ENCODE data around the gene ARFGEF2. TPM values are rescaled to one million over a fixed set of nuclear protein-coding genes. Genes with fewer than 3 reads are reported as not detected.
A peak's percentile ranks its signal among the peaks of the same experiment; 100 is the strongest.
"Not testable (repeated sequence)": the region's sequence is repeated elsewhere in the genome, so short reads cannot be mapped to it uniquely, and the experiment has no call there.

The ARFGEF2 gene
- total RNA-seq, 8 experiments from 2014 or later = 13.1 to 34.3 (median 23.9) TPM

DNA sequence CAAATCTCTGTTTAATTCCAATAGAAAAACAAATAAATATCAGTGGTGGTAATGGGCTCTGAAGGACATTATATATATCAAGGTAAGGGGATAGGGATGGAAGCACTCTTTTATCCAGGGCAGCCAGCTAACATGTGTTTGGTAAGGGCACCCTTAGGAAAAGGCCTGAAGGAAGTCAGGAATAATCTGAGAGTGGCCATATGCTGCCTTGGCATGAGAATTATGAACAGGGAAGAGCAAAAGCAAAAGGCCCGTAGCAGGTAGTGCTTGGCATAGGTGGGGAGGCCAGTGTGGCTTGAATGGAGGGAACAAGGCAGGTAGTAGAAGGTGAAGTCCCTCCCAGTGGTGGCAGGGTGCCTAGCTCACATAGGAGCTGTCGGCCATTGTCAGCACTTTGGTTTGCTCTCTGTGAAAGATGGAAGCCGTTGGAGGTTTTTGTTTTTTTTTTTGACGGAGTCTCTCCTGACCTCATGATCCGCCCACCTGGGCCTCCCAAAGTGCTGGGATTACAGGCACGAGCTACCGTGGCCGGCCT lies 85.0 kb downstream of the ARFGEF2 start:
- WGBS, 10 experiments = 78 to 100% (median 94%) methylated on average over 1 to 5 of the region's 8 CpGs; no CpG with 5 or more reads in 2 of the 10 experiments
- H3K4me1 ChIP-seq (replicated peaks in 1 of 2) = no peaks in the 10 kb centered on the region
- in situ Hi-C loops (cut with MboI; ENCODE audit: low pct_unique_long_range_greater_than_20kb in 2 of 9, low sequenced_read_pairs in 9 of 9, unreplicated experiment in 9 of 9) = no loop called here
- ATAC-seq (replicated peaks in 6 of 8) = no peak
- no peak overlapping the region for H3K4me3 ChIP-seq
- H3K27ac ChIP-seq = no peak overlapping the region

DNA sequence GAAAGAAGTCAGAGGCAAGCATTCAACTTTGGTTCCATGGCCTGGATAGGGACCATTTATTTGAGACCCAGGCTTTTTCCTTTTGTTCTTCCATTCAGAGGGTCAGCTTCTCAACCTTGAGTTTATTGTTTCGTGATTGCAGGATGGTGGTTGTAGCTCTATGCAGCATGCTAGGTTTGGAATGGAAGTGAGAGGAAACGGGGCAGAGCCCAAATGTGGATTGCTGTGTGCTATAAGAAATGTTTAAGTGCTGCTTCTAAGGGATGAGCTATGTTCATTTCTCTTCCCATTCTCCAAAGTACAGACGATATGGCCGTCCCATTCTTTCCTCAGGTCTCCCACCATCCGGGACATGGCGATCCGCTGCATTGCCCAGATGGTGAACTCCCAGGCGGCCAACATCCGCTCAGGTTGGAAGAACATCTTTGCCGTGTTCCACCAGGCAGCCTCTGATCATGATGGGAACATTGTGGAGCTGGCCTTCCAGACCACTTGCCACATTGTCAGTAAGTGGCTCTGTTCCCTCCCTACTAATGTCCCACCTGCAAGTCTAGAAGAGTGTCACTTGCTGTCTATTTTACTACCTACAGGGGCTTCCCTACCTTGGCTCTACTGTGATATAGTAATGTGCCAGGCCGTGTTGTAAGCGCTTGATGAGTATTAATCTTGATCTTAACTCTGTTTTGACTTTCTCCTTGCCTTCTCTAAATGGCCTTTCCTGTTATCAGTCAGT lies 88.6 kb downstream of the ARFGEF2 start:
- no peak for ATAC-seq (replicated peaks in 6 of 8)
- Histone ChIP-seq H3K4me1 (replicated peaks in 1 of 2) (no peaks in the 10 kb centered on the region), H3K27ac (no peak overlapping the region), H3K4me3 (no peak overlapping the region)
- 75 to 97% (median 91%) methylated on average over 1 to 11 of the region's 12 CpGs for WGBS, 10 experiments
- in situ Hi-C loops (cut with MboI; ENCODE audit: low pct_unique_long_range_greater_than_20kb in 2 of 9, low sequenced_read_pairs in 9 of 9, unreplicated experiment in 9 of 9) = no loop called here

DNA sequence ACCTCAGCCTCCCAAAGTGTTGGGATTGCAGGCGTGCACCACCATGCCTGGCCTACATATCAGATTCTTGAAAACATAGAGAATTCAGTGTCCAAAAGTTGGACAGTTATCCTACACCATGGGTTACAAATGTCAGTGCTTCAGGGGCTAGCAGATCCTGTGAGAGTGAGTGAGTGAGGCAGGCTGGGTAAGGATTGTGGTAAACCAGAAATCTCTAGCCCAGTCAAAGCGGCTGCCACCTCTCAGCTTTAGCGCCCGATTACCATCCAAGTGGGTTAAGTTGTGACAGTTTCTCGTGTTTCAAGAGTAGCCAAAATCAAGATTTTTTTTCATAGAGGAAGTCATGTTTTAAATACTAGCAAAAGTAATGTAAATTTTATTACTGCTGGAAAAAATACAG lies 102.7 kb downstream of the ARFGEF2 start:
- in situ Hi-C loops (cut with MboI; ENCODE audit: low pct_unique_long_range_greater_than_20kb in 2 of 9, low sequenced_read_pairs in 9 of 9, unreplicated experiment in 9 of 9) = no loop called here
- Histone ChIP-seq H3K27ac (no peak overlapping the region), H3K4me1 (replicated peaks in 1 of 2) (no peaks in the 10 kb centered on the region), H3K4me3 (no peak overlapping the region)
- no peak for ATAC-seq (replicated peaks in 6 of 8)
- 60 to 100% (median 95%) methylated on average over 1 to 5 of the region's 5 CpGs; no CpG with 5 or more reads in 2 of the 10 experiments for WGBS, 10 experiments

DNA sequence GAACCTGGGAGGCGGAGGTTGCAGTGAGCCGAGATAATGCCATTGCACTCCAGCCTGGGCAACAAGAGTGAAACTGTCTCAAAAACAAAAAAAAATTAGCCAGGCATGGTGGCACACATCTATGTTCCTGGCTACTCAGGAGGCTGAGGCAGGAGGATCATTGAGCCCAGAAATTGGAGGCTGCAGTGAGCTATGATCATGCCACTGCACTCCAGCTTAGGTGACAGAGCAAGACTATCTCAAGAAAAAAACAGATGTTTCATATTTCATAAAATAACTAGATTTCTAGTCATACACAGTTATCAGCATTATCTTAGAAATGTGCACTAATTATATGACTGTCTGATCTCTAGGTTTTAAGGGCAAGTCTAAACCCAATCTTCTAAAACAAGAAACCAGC lies 106.7 kb downstream of the ARFGEF2 start:
- 100% methylated on average over 1 to 2 of the region's 2 CpGs; no CpG with 5 or more reads in 7 of the 10 experiments for WGBS, 10 experiments
- H3K4me3 ChIP-seq; H3K27ac ChIP-seq; in situ Hi-C loops (cut with MboI; ENCODE audit: low pct_unique_long_range_greater_than_20kb in 2 of 9, low sequenced_read_pairs in 9 of 9, unreplicated experiment in 9 of 9); ATAC-seq (replicated peaks in 6 of 8); H3K4me1 ChIP-seq (replicated peaks in 1 of 2): not testable (repeated sequence)

DNA sequence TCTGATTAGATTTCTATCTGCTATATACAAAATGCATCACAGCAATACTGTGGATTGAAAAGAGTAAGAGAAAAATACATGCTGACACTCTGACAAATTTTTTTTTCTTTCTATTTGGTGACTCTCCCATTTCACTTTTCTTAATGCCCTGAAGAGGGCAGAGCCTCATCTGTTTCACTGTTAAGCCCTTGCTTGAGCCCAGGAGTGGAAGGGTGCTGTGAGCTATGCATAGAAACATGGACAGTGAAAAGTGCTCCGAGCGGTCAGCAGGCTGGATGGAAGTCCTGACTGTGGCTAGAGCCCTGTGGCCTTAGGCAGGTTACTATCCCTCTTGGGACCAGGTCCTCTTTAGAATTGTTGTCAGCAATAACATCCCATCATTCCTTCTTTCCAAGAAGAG lies 107.2 kb downstream of the ARFGEF2 start:
- in situ Hi-C loops (cut with MboI; ENCODE audit: low pct_unique_long_range_greater_than_20kb in 2 of 9, low sequenced_read_pairs in 9 of 9, unreplicated experiment in 9 of 9) = no loop called here
- 31 to 100% (median 55%) methylated on average over 2 of the region's 2 CpGs; no CpG with 5 or more reads in 4 of the 10 experiments for WGBS, 10 experiments

DNA sequence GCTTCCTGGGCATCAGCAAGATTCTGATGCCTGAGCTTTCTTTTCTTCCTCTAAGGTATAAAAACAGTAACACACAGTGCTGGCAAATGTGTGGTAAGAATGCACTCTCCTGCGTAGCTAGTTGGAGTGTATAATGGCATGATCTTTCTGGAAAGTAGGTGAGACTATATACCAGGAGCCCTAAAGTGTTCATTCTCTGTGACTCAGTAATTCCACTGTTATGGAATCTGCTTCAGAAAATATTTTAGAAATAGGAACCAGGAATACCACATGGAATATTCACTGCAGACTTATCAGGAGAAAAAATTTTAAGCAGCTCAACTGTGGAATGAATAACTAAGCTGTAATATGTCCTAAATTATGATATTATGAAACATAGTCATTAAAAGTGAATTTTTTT lies 107.7 kb downstream of the ARFGEF2 start:
- 71 to 100% (median 94%) methylated on average over 1 of the region's 1 CpG; no CpG with 5 or more reads in 4 of the 10 experiments for WGBS, 10 experiments
- H3K27ac ChIP-seq = no peak overlapping the region
- H3K4me1 ChIP-seq (replicated peaks in 1 of 2) = no peaks in the 10 kb centered on the region
- in situ Hi-C loops (cut with MboI; ENCODE audit: low pct_unique_long_range_greater_than_20kb in 2 of 9, low sequenced_read_pairs in 9 of 9, unreplicated experiment in 9 of 9) = no loop called here
- H3K4me3 ChIP-seq = no peak overlapping the region
- no peak for ATAC-seq (replicated peaks in 6 of 8)

More for the DNA sequence above, 107.2 kb downstream of the ARFGEF2 start:
- H3K4me3 ChIP-seq = no peak overlapping the region
- no peak overlapping the region for H3K27ac ChIP-seq
- no peaks in the 10 kb centered on the region for H3K4me1 ChIP-seq (replicated peaks in 1 of 2)
- peak in 4 of 8 experiments; percentile 25 to 43 (median 42) for ATAC-seq (replicated peaks in 6 of 8)

DNA sequence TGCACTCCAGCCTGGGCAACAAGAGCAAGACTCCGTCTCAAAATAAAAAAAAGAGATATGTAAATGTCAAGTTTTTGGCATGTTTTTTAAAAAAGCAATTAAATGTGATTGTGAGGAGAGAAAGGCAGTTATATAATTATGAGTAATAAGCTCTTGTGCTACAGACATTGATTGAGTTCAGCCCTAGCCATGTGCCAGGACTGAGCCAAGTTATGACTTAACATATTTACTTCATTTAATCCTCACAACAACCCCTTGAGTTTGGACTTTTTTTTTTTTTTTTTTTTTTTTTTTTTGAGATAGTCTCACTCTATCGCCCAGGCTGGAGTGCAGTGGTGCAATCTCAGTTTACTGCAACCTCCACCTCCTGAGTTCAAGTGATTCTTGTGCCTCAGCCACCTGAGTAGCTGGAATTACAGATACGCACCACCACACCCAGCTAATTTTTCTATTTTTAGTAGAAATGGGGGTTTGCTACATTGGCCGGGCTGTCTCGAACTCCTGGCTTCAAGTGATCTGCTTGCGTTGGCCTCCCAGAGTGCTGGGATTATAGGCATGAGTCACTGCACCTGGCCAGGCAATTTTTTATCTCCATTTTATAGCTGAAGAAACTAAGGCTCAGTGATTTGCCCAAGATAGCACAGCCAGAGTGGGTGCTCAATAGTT lies 109.6 kb downstream of the ARFGEF2 start:
- no peak overlapping the region for H3K4me3 ChIP-seq
- in situ Hi-C loops (cut with MboI; ENCODE audit: low pct_unique_long_range_greater_than_20kb in 2 of 9, low sequenced_read_pairs in 9 of 9, unreplicated experiment in 9 of 9) = no loop called here
- H3K4me1 ChIP-seq (replicated peaks in 1 of 2) = no peaks in the 10 kb centered on the region
- ATAC-seq (replicated peaks in 6 of 8) = no peak
- no peak overlapping the region for H3K27ac ChIP-seq
- WGBS, 10 experiments = 46 to 100% (median 100%) methylated on average over 1 to 5 of the region's 6 CpGs; no CpG with 5 or more reads in 1 of the 10 experiments

DNA sequence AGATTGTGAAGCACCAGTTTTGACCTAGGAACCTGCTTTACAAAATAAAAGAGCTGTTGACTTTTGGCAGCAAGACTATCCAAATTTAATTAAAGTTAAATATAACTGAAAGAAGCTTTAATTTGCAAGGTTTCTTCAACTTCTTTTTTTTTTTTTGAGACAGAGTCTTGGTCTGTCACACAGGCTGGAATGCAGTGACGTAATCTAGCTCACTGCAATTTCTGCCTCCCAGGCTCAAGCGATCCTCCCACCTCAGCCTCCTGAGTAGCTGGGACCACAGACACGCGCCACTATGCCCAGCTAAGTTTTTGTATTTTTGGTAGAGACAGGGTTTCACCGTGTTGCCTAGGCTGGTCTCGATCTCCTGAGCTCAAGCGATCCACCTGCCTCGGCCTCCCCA lies 110.9 kb downstream of the ARFGEF2 start:
- Histone ChIP-seq H3K27ac (no peak overlapping the region), H3K4me3 (no peak overlapping the region), H3K4me1 (replicated peaks in 1 of 2) (no peaks in the 10 kb centered on the region)
- WGBS, 10 experiments = 92 to 100% (median 96%) methylated on average over 1 to 6 of the region's 8 CpGs; no CpG with 5 or more reads in 2 of the 10 experiments
- in situ Hi-C loops (cut with MboI; ENCODE audit: low pct_unique_long_range_greater_than_20kb in 2 of 9, low sequenced_read_pairs in 9 of 9, unreplicated experiment in 9 of 9) = no loop called here
- ATAC-seq (replicated peaks in 6 of 8) = no peak

DNA sequence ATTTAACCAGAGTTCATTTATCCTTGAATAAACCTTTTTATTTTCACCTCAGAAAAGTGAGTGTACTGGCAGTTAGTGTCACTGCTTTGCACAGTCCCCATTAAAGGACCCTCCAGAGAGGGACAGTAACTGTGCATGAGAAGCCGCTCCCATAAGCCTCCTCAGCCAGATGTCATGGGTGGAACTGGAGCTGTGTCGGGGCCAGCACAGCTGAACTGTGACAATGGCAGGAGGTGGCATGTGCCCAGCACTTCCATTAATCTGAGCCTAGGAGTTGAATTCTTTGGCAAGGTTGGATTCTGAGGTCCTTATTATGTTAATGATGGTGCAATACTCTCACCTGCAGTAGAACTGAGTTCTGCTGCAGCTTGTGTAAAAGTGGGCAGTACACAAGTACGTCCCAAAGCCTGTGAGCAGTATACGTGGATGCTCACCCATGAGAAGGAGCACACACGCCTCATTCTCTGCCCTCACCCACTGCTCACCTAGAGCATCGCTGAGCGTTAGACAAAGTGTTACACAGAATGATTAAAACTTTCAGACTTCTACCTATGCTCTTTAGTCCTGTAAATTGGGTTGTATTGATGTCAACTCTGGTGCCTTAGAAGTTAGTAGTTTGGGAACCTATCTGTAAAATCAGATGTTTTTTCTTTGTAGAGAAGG lies 112.7 kb downstream of the ARFGEF2 start:
- ATAC-seq (replicated peaks in 6 of 8) = no peak
- H3K4me1 ChIP-seq (replicated peaks in 1 of 2) = no peaks in the 10 kb centered on the region
- no peak overlapping the region for H3K4me3 ChIP-seq
- no peak overlapping the region for H3K27ac ChIP-seq
- in situ Hi-C loops (cut with MboI; ENCODE audit: low pct_unique_long_range_greater_than_20kb in 2 of 9, low sequenced_read_pairs in 9 of 9, unreplicated experiment in 9 of 9) = no loop called here
- WGBS, 10 experiments = 79 to 100% (median 91%) methylated on average over 1 to 7 of the region's 7 CpGs; no CpG with 5 or more reads in 3 of the 10 experiments

DNA sequence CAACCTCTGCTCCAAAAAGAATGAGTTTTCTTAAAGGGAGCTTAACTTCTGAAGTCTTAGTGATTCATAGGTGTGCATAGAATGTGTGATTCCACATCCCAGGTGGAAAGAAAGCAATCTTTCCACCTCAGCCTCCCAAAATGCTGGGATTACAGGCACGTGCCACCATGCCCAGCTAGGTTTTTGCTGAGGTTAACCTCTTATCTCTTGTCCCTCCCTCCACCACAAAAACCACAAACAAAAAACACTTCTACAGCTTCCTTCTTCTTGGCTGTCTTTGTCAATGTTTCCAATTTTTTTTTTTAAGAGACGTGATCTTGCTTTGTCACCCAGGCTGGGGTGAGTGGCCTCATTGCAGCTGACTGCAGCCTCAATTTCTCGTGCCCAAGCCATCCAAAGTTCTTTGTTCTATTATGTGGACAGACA lies 116.5 kb downstream of the ARFGEF2 start:
- ATAC-seq (replicated peaks in 6 of 8) = no peak
- in situ Hi-C loops (cut with MboI; ENCODE audit: low pct_unique_long_range_greater_than_20kb in 2 of 9, low sequenced_read_pairs in 9 of 9, unreplicated experiment in 9 of 9) = no loop called here

DNA sequence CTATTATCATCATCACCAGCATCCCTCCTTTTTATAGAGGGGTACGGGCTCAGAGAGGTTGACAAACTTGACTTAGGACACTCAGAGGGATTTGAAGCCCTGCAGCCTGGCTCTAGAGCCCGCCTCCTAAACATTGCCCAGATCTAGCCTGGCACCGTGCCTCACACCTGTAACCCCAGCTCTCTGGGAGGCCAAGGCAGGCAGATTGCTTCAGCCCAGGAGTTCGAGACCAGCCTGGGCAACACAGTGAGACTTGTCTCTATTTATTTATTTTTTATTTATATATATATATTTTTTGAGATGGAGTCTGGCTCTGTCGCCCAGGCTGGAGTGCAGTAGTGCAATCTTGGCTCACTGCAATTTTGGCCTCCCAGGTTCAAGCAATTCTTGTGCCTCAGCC lies 118.3 kb downstream of the ARFGEF2 start:
- 33 to 100% (median 88%) methylated on average over 1 to 3 of the region's 5 CpGs; no CpG with 5 or more reads in 3 of the 10 experiments for WGBS, 10 experiments
- Histone ChIP-seq H3K4me3 (no peak overlapping the region), H3K4me1 (replicated peaks in 1 of 2) (no peaks in the 10 kb centered on the region), H3K27ac (no peak overlapping the region)
- in situ Hi-C loops (cut with MboI; ENCODE audit: low pct_unique_long_range_greater_than_20kb in 2 of 9, low sequenced_read_pairs in 9 of 9, unreplicated experiment in 9 of 9) = no loop called here
- no peak for ATAC-seq (replicated peaks in 6 of 8)

More for the DNA sequence above, 116.5 kb downstream of the ARFGEF2 start:
- Histone ChIP-seq H3K27ac (no peak overlapping the region), H3K4me1 (replicated peaks in 1 of 2) (no peaks in the 10 kb centered on the region), H3K4me3 (no peak overlapping the region)
- WGBS, 10 experiments = 40 to 96% (median 78%) methylated on average over 1 to 3 of the region's 3 CpGs; no CpG with 5 or more reads in 5 of the 10 experiments

DNA sequence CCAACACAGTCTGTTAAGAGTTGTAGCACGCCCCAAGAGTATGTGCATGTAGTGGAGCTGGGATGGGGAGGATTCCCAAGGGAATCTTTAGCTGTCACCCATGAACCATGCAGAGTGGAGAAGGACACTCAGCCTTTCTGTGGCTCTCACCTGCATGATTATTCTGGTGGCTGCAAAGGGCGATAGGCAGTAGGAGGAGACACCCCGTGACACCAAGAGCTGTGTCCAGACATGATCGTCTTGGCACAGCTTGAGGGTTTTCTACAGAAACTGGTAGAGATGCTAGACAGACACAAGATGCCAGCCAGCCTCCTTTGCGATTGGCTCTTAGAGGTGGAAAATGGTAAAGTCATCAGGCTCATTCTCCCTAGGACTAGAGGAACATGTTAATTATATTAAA lies 121.5 kb downstream of the ARFGEF2 start:
- in situ Hi-C loops (cut with MboI; ENCODE audit: low pct_unique_long_range_greater_than_20kb in 2 of 9, low sequenced_read_pairs in 9 of 9, unreplicated experiment in 9 of 9) = no loop called here
- peaks cover 3 to 5% of the 10 kb centered on the region in 2 donors for H3K4me1 ChIP-seq (replicated peaks in 1 of 2)
- WGBS, 10 experiments = 83 to 100% (median 100%) methylated on average over 2 to 3 of the region's 5 CpGs; no CpG with 5 or more reads in 3 of the 10 experiments
- no peak for ATAC-seq (replicated peaks in 6 of 8)
- no peak overlapping the region for H3K27ac ChIP-seq
- no peak overlapping the region for H3K4me3 ChIP-seq

Measured in motor neuron (in vitro differentiated cells).